Measurements from ENCODE around the gene HIGD1A.

HIGD1A gene

GRCh38 chr3:42829628-42830436 lies 25.5 kb upstream of the HIGD1A start:
- H3K27ac ChIP-seq, result no peak overlapping the region
- ChIA-PET POLR2A (ENCODE audit: low non-redundant PET) (interaction anchor here (1.2 kb wide), 1 partner anchor 25 kb away, joined by 4 read pairs; the partner anchor contains the start of gene HIGD1A), CTCF (interaction anchor here (0.7 to 0.8 kb wide), 3 partner anchors 37 to 113 kb away, joined by 3 to 5 read pairs (median 3); no protein-coding TSS in a partner anchor)
- DNase-seq (ENCODE audit: low spot score), result no peak
- no peak for TF ChIP-seq CTCF (conservative IDR thresholded peaks at IDR 0.05; ENCODE audit: low read depth)

- H3K27ac ChIP-seq, result no peak overlapping the region
- peak; percentile 42 for DNase-seq (ENCODE audit: low spot score)
- CTCF ChIA-PET, result no interaction called here
- no peak for TF ChIP-seq CTCF (conservative IDR thresholded peaks at IDR 0.05; ENCODE audit: low read depth)
- POLR2A ChIA-PET (ENCODE audit: low non-redundant PET), result interaction anchor here (1.2 kb wide), 1 partner anchor 24 kb away, joined by 4 read pairs; the partner anchor contains the start of gene HIGD1A
Measured at GRCh38 chr3:42829083-42829627, 24.9 kb upstream of the HIGD1A start.

- TF ChIP-seq CTCF (conservative IDR thresholded peaks at IDR 0.05; ENCODE audit: low read depth), result no peak
- H3K27ac ChIP-seq, result no peak overlapping the region
- DNase-seq (ENCODE audit: low spot score), result no peak
- ChIA-PET CTCF (no interaction called here), POLR2A (ENCODE audit: low non-redundant PET) (no interaction called here)
Measured at GRCh38 chr3:42827654-42828053, 23.4 kb upstream of the HIGD1A start.

- POLR2A ChIA-PET (ENCODE audit: low non-redundant PET), result no interaction called here
- CTCF ChIA-PET, result no interaction called here
- H3K27ac ChIP-seq, result no peak overlapping the region
- TF ChIP-seq CTCF (conservative IDR thresholded peaks at IDR 0.05; ENCODE audit: low read depth), result no peak
- DNase-seq (ENCODE audit: low spot score), result no peak
Measured at GRCh38 chr3:42827023-42827422, 22.7 kb upstream of the HIGD1A start.

- no peak for TF ChIP-seq CTCF (conservative IDR thresholded peaks at IDR 0.05; ENCODE audit: low read depth)
- ChIA-PET POLR2A (ENCODE audit: low non-redundant PET) (no interaction called here), CTCF (no interaction called here)
- DNase-seq (ENCODE audit: low spot score), result no peak
- H3K27ac ChIP-seq, result no peak overlapping the region
Measured at GRCh38 chr3:42826141-42826540, 21.9 kb upstream of the HIGD1A start.

GRCh38 chr3:42823351-42823750 lies 19.1 kb upstream of the HIGD1A start:
- DNase-seq (ENCODE audit: low spot score), result peak; percentile 20
- peak overlapping the region; percentile 55 for H3K27ac ChIP-seq
- TF ChIP-seq CTCF (conservative IDR thresholded peaks at IDR 0.05; ENCODE audit: low read depth), result no peak
- CTCF ChIA-PET, result no interaction called here
- POLR2A ChIA-PET (ENCODE audit: low non-redundant PET), result no interaction called here
